Loucy (cell line): ENCODE data around the gene SLC22A16.

Experiments used
- H2AFZ ChIP-seq: fragments of 200-600 bp; sonication (generic); 2 replicates; pipeline ENCODE4 v1.6.0; 2016; ENCODE audit warnings: antibody characterized with exemption, mild to moderate bottlenecking, low read length, moderate library complexity
- H3F3A ChIP-seq: fragments of 200-600 bp; 2 replicates; pipeline ENCODE4 v1.6.0; 2016; ENCODE audit warnings: antibody characterized with exemption, low read depth, mild to moderate bottlenecking
- H3K27me3 ChIP-seq: fragments of 200-600 bp; sonication (generic); 2 replicates; pipeline ENCODE4 v1.6.1; 2014; ENCODE audit warnings: low read length, mild to moderate bottlenecking; ENCODE audit not compliant: insufficient read depth, poor library complexity, severe bottlenecking
- H3K36me3 ChIP-seq: fragments of 200-600 bp; sonication (generic); 2 replicates; pipeline ENCODE4 v1.6.1; 2016; ENCODE audit warnings: low read length; ENCODE audit not compliant: insufficient read depth
- H3K4me1 ChIP-seq: fragments of 200-600 bp; sonication (generic); 2 replicates; pipeline ENCODE4 v1.5.1; 2014; ENCODE audit warnings: low read length, mild to moderate bottlenecking; ENCODE audit not compliant: insufficient read depth, poor library complexity, severe bottlenecking
- H3K4me2 ChIP-seq: fragments of 200-600 bp; sonication (generic); 2 replicates; pipeline ENCODE4 v1.6.0; 2014; ENCODE audit warnings: antibody characterized with exemption, low read length, low read depth, mild to moderate bottlenecking; ENCODE audit not compliant: poor library complexity, severe bottlenecking
- H3K4me3 ChIP-seq: fragments of 200-600 bp; sonication (generic); 2 replicates; pipeline ENCODE4 v1.5.1; 2014; ENCODE audit warnings: low read length, mild to moderate bottlenecking, mixed read lengths; ENCODE audit not compliant: poor library complexity, severe bottlenecking
- H3K79me2 ChIP-seq: fragments of 200-600 bp; sonication (generic); 2 replicates; pipeline ENCODE4 v1.6.1; 2014; ENCODE audit warnings: low read length; ENCODE audit not compliant: insufficient read depth
- H3K9ac ChIP-seq: fragments of 200-600 bp; sonication (generic); 2 replicates; pipeline ENCODE4 v1.6.0; 2014; ENCODE audit warnings: mild to moderate bottlenecking, low read depth, low read length, moderate library complexity; ENCODE audit not compliant: poor library complexity, severe bottlenecking
- H3K9me2 ChIP-seq: fragments of 200-600 bp; sonication (generic); replicated peaks from 2 replicates; pipeline ENCODE4 v1.6.1; 2016; ENCODE audit warnings: low read depth, low read length, mixed read lengths
- H3K9me3 ChIP-seq: fragments of 200-600 bp; sonication (generic); 2 replicates; pipeline ENCODE4 v1.6.1; 2014; ENCODE audit warnings: mild to moderate bottlenecking, antibody characterized with exemption, low read length, low read depth; ENCODE audit not compliant: insufficient read depth
- H4K20me1 ChIP-seq: fragments of 200-600 bp; sonication (generic); 2 replicates; pipeline ENCODE4 v1.6.0; 2014; ENCODE audit warnings: antibody characterized with exemption, low read length, mild to moderate bottlenecking; ENCODE audit not compliant: insufficient read depth, poor library complexity, severe bottlenecking
- CTCF ChIP-seq: fragments of 200-600 bp; sonication (generic); conservative IDR thresholded peaks from 2 replicates; pipeline ENCODE4 v1.5.1; 2014; ENCODE audit warnings: mild to moderate bottlenecking, antibody characterized with exemption, low read length
- EZH2phosphoT487 ChIP-seq: fragments of 200-600 bp; IDR thresholded peaks from 2 replicates; pipeline ENCODE4 v1.6.1; 2018; ENCODE audit warnings: antibody characterized with exemption, mild to moderate bottlenecking, moderate library complexity, borderline replicate concordance

Gene SLC22A16

GRCh38 chr6:110481081-110481480 lies 4.7 kb upstream of the SLC22A16 start:
- H3K4me3 ChIP-seq: no peak overlapping the region
- H3K9me3 ChIP-seq: peaks cover 11% of the 10 kb centered on the region
- no peaks in the 10 kb centered on the region for H4K20me1 ChIP-seq
- TF ChIP-seq EZH2phosphoT487 (no peak), CTCF (no peak)
- no peaks in the 10 kb centered on the region for H3K36me3 ChIP-seq
- no peaks in the 10 kb centered on the region for H3K27me3 ChIP-seq
- peaks cover 7% of the 10 kb centered on the region for H3K4me1 ChIP-seq
- H3K4me2 ChIP-seq: no peak overlapping the region
- H2AFZ ChIP-seq: no peak overlapping the region
- H3K79me2 ChIP-seq: no peaks in the 10 kb centered on the region
- H3K9ac ChIP-seq: no peak overlapping the region
- no peaks in the 10 kb centered on the region for H3K9me2 ChIP-seq
- H3F3A ChIP-seq: no peaks in the 10 kb centered on the region; the same call in 1 of the 2 replicates

GRCh38 chr6:110475066-110475653 lies 1.3 kb downstream of the SLC22A16 start:
- Histone ChIP-seq H3K4me2 (peak overlapping the region; percentile 58), H3F3A (peaks cover 7% of the 10 kb centered on the region; the same call in 1 of the 2 replicates), H3K4me3 (peak overlapping the region; percentile 22), H4K20me1 (no peaks in the 10 kb centered on the region), H3K36me3 (no peaks in the 10 kb centered on the region), H2AFZ (peak overlapping the region; percentile 18; the same call in 1 of the 2 replicates), H3K27me3 (no peaks in the 10 kb centered on the region), H3K9me3 (peaks cover 16% of the 10 kb centered on the region; the same call in 1 of the 2 replicates), H3K9ac (peak overlapping the region; percentile 62), H3K9me2 (no peaks in the 10 kb centered on the region), H3K4me1 (peaks cover 21% of the 10 kb centered on the region), H3K79me2 (no peaks in the 10 kb centered on the region)
- no peak for TF ChIP-seq EZH2phosphoT487
- no peak for TF ChIP-seq CTCF

- peak overlapping the region; percentile 58 for H3K4me2 ChIP-seq
- H4K20me1 ChIP-seq: no peaks in the 10 kb centered on the region
- no peaks in the 10 kb centered on the region for H3K79me2 ChIP-seq
- H3K4me1 ChIP-seq: peaks cover 21% of the 10 kb centered on the region
- no peak for TF ChIP-seq CTCF
- no peak for TF ChIP-seq EZH2phosphoT487
- H3K4me3 ChIP-seq: peak overlapping the region; percentile 22
- H3K27me3 ChIP-seq: no peaks in the 10 kb centered on the region
- H3K9me2 ChIP-seq: no peaks in the 10 kb centered on the region
- no peaks in the 10 kb centered on the region for H3K36me3 ChIP-seq
- no peak overlapping the region for H2AFZ ChIP-seq
- peaks cover 7% of the 10 kb centered on the region; the same call in 1 of the 2 replicates for H3F3A ChIP-seq
- H3K9ac ChIP-seq: peak overlapping the region; percentile 54
- peaks cover 16% of the 10 kb centered on the region; the same call in 1 of the 2 replicates for H3K9me3 ChIP-seq
These were observed 1.9 kb downstream of the SLC22A16 start for GRCh38 chr6:110474500-110474899.
